Trophoblast cell (in vitro differentiated cells and primary cell): ENCODE results near the gene HIBCH.

ENCODE experiments used
- DNase-seq, 2 donors: peaks; one replicate each; pipeline ENCODE4 v3.0.0-alpha.2; 2016
- H2AFZ ChIP-seq: 2 replicates; pipeline ENCODE4 v1.6.1; 2013; ENCODE audit warnings: low read length, moderate library complexity, mild to moderate bottlenecking; ENCODE audit not compliant: insufficient read depth, poor library complexity
- H2AK5ac ChIP-seq: 2 replicates; pipeline ENCODE4 v1.6.1; 2013; ENCODE audit warnings: mild to moderate bottlenecking, low read length
- H2BK120ac ChIP-seq: 2 replicates; pipeline ENCODE4 v1.6.1; 2013; ENCODE audit warnings: low read length, mild to moderate bottlenecking, moderate library complexity; ENCODE audit not compliant: insufficient read depth, poor library complexity
- H2BK12ac ChIP-seq: 2 replicates; pipeline ENCODE4 v1.6.1; 2013; ENCODE audit warnings: mild to moderate bottlenecking, low read length, moderate library complexity
- H2BK5ac ChIP-seq: 2 replicates; pipeline ENCODE4 v1.6.1; 2013; ENCODE audit warnings: low read length, low read depth, moderate library complexity, mild to moderate bottlenecking; ENCODE audit not compliant: poor library complexity
- H3K14ac ChIP-seq: 2 replicates; pipeline ENCODE4 v1.6.1; 2013; ENCODE audit warnings: mild to moderate bottlenecking, low read length
- H3K18ac ChIP-seq: 2 replicates; pipeline ENCODE4 v1.6.1; 2013; ENCODE audit warnings: mild to moderate bottlenecking, low read length
- H3K23ac ChIP-seq: 2 replicates; pipeline ENCODE4 v1.6.1; 2013; ENCODE audit warnings: low read length
- H3K27ac ChIP-seq: 2 replicates; pipeline ENCODE4 v1.5.1; 2013; ENCODE audit warnings: low read depth, mild to moderate bottlenecking, inconsistent platforms, low read length, moderate library complexity
- H3K27me3 ChIP-seq: 2 replicates; pipeline ENCODE4 v1.6.1; 2013; ENCODE audit warnings: inconsistent platforms, mild to moderate bottlenecking, low read length, moderate library complexity; ENCODE audit not compliant: insufficient read depth
- H3K36me3 ChIP-seq, 2 experiments: 1 replicate in 1 of 2; 2 replicates in 1 of 2; pipeline ENCODE4 v1.6.1; 2013; ENCODE audit warnings: low read length in 2 of 2, mild to moderate bottlenecking in 2 of 2, moderate library complexity in 1 of 2; ENCODE audit not compliant: insufficient read depth in 2 of 2, control insufficient read depth in 1 of 2
- H3K4ac ChIP-seq: 2 replicates; pipeline ENCODE4 v1.6.1; 2013; ENCODE audit warnings: low read depth, mild to moderate bottlenecking, low read length, moderate library complexity
- H3K4me1 ChIP-seq, 2 experiments: 1 replicate in 1 of 2; 2 replicates in 1 of 2; pipeline ENCODE4 v1.6.1; 2013; ENCODE audit warnings: low read length in 2 of 2, mild to moderate bottlenecking in 2 of 2, moderate library complexity in 1 of 2; ENCODE audit not compliant: insufficient read depth in 2 of 2, control insufficient read depth in 1 of 2
- H3K4me2 ChIP-seq: 2 replicates; pipeline ENCODE4 v1.6.1; 2013; ENCODE audit warnings: inconsistent platforms, mild to moderate bottlenecking, low read length, moderate library complexity
- H3K4me3 ChIP-seq: 2 replicates; pipeline ENCODE4 v1.5.1; 2013; ENCODE audit warnings: mild to moderate bottlenecking, low read depth, low read length, inconsistent platforms
- H3K79me1 ChIP-seq: one replicate; pipeline ENCODE4 v1.6.1; 2013; ENCODE audit warnings: low read length
- H3K79me2 ChIP-seq: 2 replicates; pipeline ENCODE4 v1.6.1; 2013; ENCODE audit warnings: low read length, mild to moderate bottlenecking; ENCODE audit not compliant: control insufficient read depth, insufficient read depth, poor library complexity
- H3K9ac ChIP-seq: 2 replicates; pipeline ENCODE4 v1.6.1; 2013; ENCODE audit warnings: mild to moderate bottlenecking, low read length
- H3K9me3 ChIP-seq: 2 replicates; pipeline ENCODE4 v1.6.1; 2013; ENCODE audit warnings: low read depth, mild to moderate bottlenecking, control low read depth, inconsistent platforms, low read length; ENCODE audit not compliant: insufficient read depth
- H4K12ac ChIP-seq: 2 replicates; pipeline ENCODE4 v1.6.1; 2013; ENCODE audit warnings: low read depth, mild to moderate bottlenecking, low read length, moderate library complexity
- H4K8ac ChIP-seq: 2 replicates; pipeline ENCODE4 v1.6.1; 2013; ENCODE audit warnings: low read depth, mild to moderate bottlenecking, low read length, moderate library complexity
- H4K91ac ChIP-seq: one replicate; pipeline ENCODE4 v1.6.1; 2013; ENCODE audit warnings: low read depth, mild to moderate bottlenecking, low read length, moderate library complexity
- WGBS: extraction: QIAGEN DNeasy Blood & Tissue Kit; methylation state at CpG from one replicate; pipeline ENCODE4 v1.1.7; 2013; ENCODE audit warnings: missing lambda C conversion rate; ENCODE audit not compliant: insufficient read length, insufficient coverage; ENCODE audit errors: extremely low coverage; 5-methylcytosine and 5-hydroxymethylcytosine counted together

The HIBCH gene

GRCh38 chr2:190216829-190217228 lies 102.8 kb downstream of the HIBCH start:
- Histone ChIP-seq H3K27me3 (no peaks in the 10 kb centered on the region), H4K91ac (no peak overlapping the region), H3K9ac (no peak overlapping the region), H3K27ac (no peak overlapping the region), H3K18ac (no peak overlapping the region), H3K23ac (no peak overlapping the region), H2BK120ac (no peak overlapping the region), H4K8ac (no peak overlapping the region), H2BK12ac (no peak overlapping the region), H3K9me3 (no peaks in the 10 kb centered on the region), H3K4me1 (peaks cover 0 to 2% of the 10 kb centered on the region in 2 experiments), H4K12ac (no peak overlapping the region), H3K4ac (no peak overlapping the region), H3K14ac (no peak overlapping the region), H3K79me1 (no peaks in the 10 kb centered on the region), H3K36me3 (no peaks in the 10 kb centered on the region), H2BK5ac (no peak overlapping the region), H2AK5ac (no peak overlapping the region), H3K4me3 (no peak overlapping the region), H2AFZ (no peak overlapping the region), H3K4me2 (no peak overlapping the region), H3K79me2 (no peaks in the 10 kb centered on the region)
- WGBS, result no CpG with 5 or more reads among the region's 3 CpGs
- DNase-seq, result no peak

- no peaks in the 10 kb centered on the region for H3K79me1 ChIP-seq
- H3K4me1 ChIP-seq, result peaks cover 0 to 2% of the 10 kb centered on the region in 2 experiments
- H4K12ac ChIP-seq, result no peak overlapping the region
- no peak overlapping the region for H3K4me2 ChIP-seq
- no peak overlapping the region for H3K14ac ChIP-seq
- no peak overlapping the region for H2AFZ ChIP-seq
- H3K79me2 ChIP-seq, result no peaks in the 10 kb centered on the region
- H3K23ac ChIP-seq, result no peak overlapping the region
- no peak overlapping the region for H4K8ac ChIP-seq
- no peak for DNase-seq
- no peaks in the 10 kb centered on the region for H3K36me3 ChIP-seq
- no peak overlapping the region for H2AK5ac ChIP-seq
- H3K9ac ChIP-seq, result no peak overlapping the region
- no peaks in the 10 kb centered on the region for H3K27me3 ChIP-seq
- no CpG with 5 or more reads among the region's 3 CpGs for WGBS
- H2BK120ac ChIP-seq, result no peak overlapping the region
- no peak overlapping the region for H3K4ac ChIP-seq
- H3K9me3 ChIP-seq, result no peaks in the 10 kb centered on the region
- H2BK5ac ChIP-seq, result no peak overlapping the region
- no peak overlapping the region for H3K4me3 ChIP-seq
- H2BK12ac ChIP-seq, result no peak overlapping the region
- no peak overlapping the region for H3K18ac ChIP-seq
- H4K91ac ChIP-seq, result no peak overlapping the region
- H3K27ac ChIP-seq, result no peak overlapping the region
Measured at GRCh38 chr2:190215620-190216019, 104.0 kb downstream of the HIBCH start.

GRCh38 chr2:190214426-190215194 lies 105.0 kb downstream of the HIBCH start:
- no peak overlapping the region for H2BK120ac ChIP-seq
- H4K91ac ChIP-seq, result no peak overlapping the region
- H3K23ac ChIP-seq, result no peak overlapping the region
- H3K4me1 ChIP-seq, result peaks cover 0 to 2% of the 10 kb centered on the region in 2 experiments
- H2AFZ ChIP-seq, result no peak overlapping the region
- H3K79me2 ChIP-seq, result no peaks in the 10 kb centered on the region
- H3K36me3 ChIP-seq, result no peaks in the 10 kb centered on the region
- H2BK12ac ChIP-seq, result no peak overlapping the region
- H3K4me2 ChIP-seq, result no peak overlapping the region
- H3K9ac ChIP-seq, result no peak overlapping the region
- no peak overlapping the region for H4K8ac ChIP-seq
- H3K9me3 ChIP-seq, result no peaks in the 10 kb centered on the region
- H4K12ac ChIP-seq, result no peak overlapping the region
- no peak overlapping the region for H3K4ac ChIP-seq
- no peak overlapping the region for H3K14ac ChIP-seq
- H3K27ac ChIP-seq, result no peak overlapping the region
- H3K18ac ChIP-seq, result no peak overlapping the region
- H2AK5ac ChIP-seq, result no peak overlapping the region
- no peaks in the 10 kb centered on the region for H3K27me3 ChIP-seq
- no peak for DNase-seq
- no peaks in the 10 kb centered on the region for H3K79me1 ChIP-seq
- no CpG with 5 or more reads among the region's 7 CpGs for WGBS
- no peak overlapping the region for H3K4me3 ChIP-seq
- H2BK5ac ChIP-seq, result no peak overlapping the region

- no peak overlapping the region for H2BK120ac ChIP-seq
- H2AFZ ChIP-seq, result no peak overlapping the region
- H3K18ac ChIP-seq, result no peak overlapping the region
- no peak overlapping the region for H2BK12ac ChIP-seq
- H3K36me3 ChIP-seq, result no peaks in the 10 kb centered on the region
- no peak overlapping the region for H3K4ac ChIP-seq
- no peak overlapping the region for H4K12ac ChIP-seq
- DNase-seq, result no peak
- H3K27me3 ChIP-seq, result no peaks in the 10 kb centered on the region
- no CpG with 5 or more reads among the region's 19 CpGs for WGBS
- no peaks in the 10 kb centered on the region for H3K9me3 ChIP-seq
- no peak overlapping the region for H3K4me2 ChIP-seq
- H3K79me1 ChIP-seq, result no peaks in the 10 kb centered on the region
- no peak overlapping the region for H2BK5ac ChIP-seq
- no peaks in the 10 kb centered on the region for H3K79me2 ChIP-seq
- no peak overlapping the region for H3K4me3 ChIP-seq
- H3K27ac ChIP-seq, result no peak overlapping the region
- H3K23ac ChIP-seq, result no peak overlapping the region
- H4K91ac ChIP-seq, result no peak overlapping the region
- H3K14ac ChIP-seq, result no peak overlapping the region
- no peak overlapping the region for H3K9ac ChIP-seq
- H2AK5ac ChIP-seq, result no peak overlapping the region
- no peak overlapping the region for H4K8ac ChIP-seq
- H3K4me1 ChIP-seq, result no peaks in the 10 kb centered on the region
Measured at GRCh38 chr2:190213441-190214335, 105.9 kb downstream of the HIBCH start.
